HG02885 (cell line): ENCODE results near the gene LIPF.
"Not testable (repeated sequence)": the region's sequence is repeated elsewhere in the genome, so short reads cannot be mapped to it uniquely, and the experiment has no call there.

Experiments used
- ATAC-seq: cut with Tn5 transposase; IDR thresholded peaks from one replicate; pipeline ENCODE4 v1.9.1; 2021; ENCODE audit warnings: mild to moderate bottlenecking; ENCODE audit not compliant: unreplicated experiment, poor library complexity

LIPF gene

GRCh38 chr10:88670497-88670896 lies 6.3 kb downstream of the LIPF start:
- peak; percentile 70 for ATAC-seq

- ATAC-seq: no peak
Observed at GRCh38 chr10:88672041-88672440, 7.8 kb downstream of the LIPF start.

GRCh38 chr10:88676283-88677060 lies 12.2 kb downstream of the LIPF start:
- no peak for ATAC-seq

GRCh38 chr10:88680958-88681357 lies 16.7 kb downstream of the LIPF start:
- no peak for ATAC-seq

GRCh38 chr10:88682491-88682890 lies 18.2 kb downstream of the LIPF start:
- no peak for ATAC-seq

- peak; percentile 38 for ATAC-seq
Observed at GRCh38 chr10:88687853-88688467, 23.7 kb downstream of the LIPF start.

- no peak for ATAC-seq
Observed at GRCh38 chr10:88689366-88689765, 25.1 kb downstream of the LIPF start.

- ATAC-seq: no peak
Observed at GRCh38 chr10:88693392-88694020, 29.3 kb downstream of the LIPF start.

GRCh38 chr10:88702848-88703597 lies 38.8 kb downstream of the LIPF start:
- no peak for ATAC-seq

- ATAC-seq: no peak
Observed at GRCh38 chr10:88705958-88706357, 41.7 kb downstream of the LIPF start, which contains the start of gene LIPK. LIPK (plus strand) TSS chr10:88706249; CDS start chr10:88724544, 18,295 bp downstream.

- no peak for ATAC-seq
Observed at GRCh38 chr10:88707429-88708155, 43.4 kb downstream of the LIPF start.

- ATAC-seq: not testable (repeated sequence)
Observed at GRCh38 chr10:88709361-88709760, 45.1 kb downstream of the LIPF start.

GRCh38 chr10:88715517-88715916 lies 51.3 kb downstream of the LIPF start:
- ATAC-seq: no peak

GRCh38 chr10:88721392-88721791 lies 57.1 kb downstream of the LIPF start:
- no peak for ATAC-seq

- ATAC-seq: no peak
Observed at GRCh38 chr10:88725798-88726197, 61.6 kb downstream of the LIPF start.

GRCh38 chr10:88728107-88728763 lies 64.0 kb downstream of the LIPF start:
- no peak for ATAC-seq
